Tibial nerve (tissue), 4 donors: Measurements from ENCODE around the gene GPR158. TPM values are rescaled to one million over a fixed set of nuclear protein-coding genes. Genes with fewer than 3 reads are reported as not detected.

ENCODE experiments used
- DNase-seq, 2 donors: peaks; one replicate each; pipeline ENCODE4 v3.0.0-alpha.2; 2019; ENCODE audit warnings: low spot score in 2 of 2
- H3K27ac ChIP-seq, 4 donors: fragments of 200-600 bp; sonication (generic) in 3 of 4; one replicate each; pipeline ENCODE4 v1.5.1; 2017 to 2019; ENCODE audit warnings: mild to moderate bottlenecking in 1 of 4
- H3K27me3 ChIP-seq, 2 donors: fragments of 200-600 bp; sonication (generic) in 1 of 2; one replicate each; pipeline versions ENCODE4 v1.5.1 to v1.6.0; 2017 to 2019
- H3K36me3 ChIP-seq, 3 donors: fragments of 200-600 bp; sonication (generic); one replicate each; pipeline ENCODE4 v1.5.1; 2018 to 2019
- H3K4me1 ChIP-seq, 4 donors: fragments of 200-600 bp; sonication (generic) in 3 of 4; one replicate each; pipeline ENCODE4 v1.5.1; 2017 to 2019
- H3K4me3 ChIP-seq, 4 donors: fragments of 200-600 bp; sonication (generic) in 3 of 4; one replicate each; pipeline ENCODE4 v1.5.1; 2017 to 2019; ENCODE audit warnings: mild to moderate bottlenecking in 1 of 4, moderate library complexity in 1 of 4
- H3K9me3 ChIP-seq, 4 donors: fragments of 200-600 bp; sonication (generic) in 3 of 4; one replicate each; pipeline ENCODE4 v1.5.1; 2017 to 2019
- CTCF ChIP-seq, 5 experiments: fragments of 200-600 bp in 3 of 5; fragments of 450-650 bp in 2 of 5; sonication (generic) in 3 of 5; IDR thresholded peaks; one replicate each; pipeline ENCODE4 v1.5.1; 2016 to 2019; ENCODE audit warnings: antibody characterized with exemption in 5 of 5, mild to moderate bottlenecking in 3 of 5, moderate library complexity in 2 of 5
- EP300 ChIP-seq, 2 donors: sonication (generic); formaldehyde crosslinking; IDR thresholded peaks; one replicate each; pipeline ENCODE4 v1.6.1; 2017; ENCODE audit warnings: antibody characterized with exemption in 2 of 2, mild to moderate bottlenecking in 1 of 2
- POLR2A ChIP-seq, 2 donors: fragments of 450-650 bp; IDR thresholded peaks; one replicate each; pipeline ENCODE4 v1.6.1; 2017; ENCODE audit warnings: antibody characterized with exemption in 2 of 2, mild to moderate bottlenecking in 2 of 2, moderate library complexity in 2 of 2
- WGBS, 2 donors: methylation state at CpG; one replicate each; pipeline ENCODE4 v1.1.5; 2018; 5-methylcytosine and 5-hydroxymethylcytosine counted together
- total RNA-seq, 4 donors: library from RNA; depleted of rRNA; stranded (reverse); fragments of >200 nt; gene quantifications; one replicate each; pipeline ENCODE4 v1.1.0, GENCODE V29; 2016

The GPR158 gene
- total RNA-seq, 4 donors from 2014 or later, result under 0.01 to 0.39 (median under 0.01) TPM

DNA sequence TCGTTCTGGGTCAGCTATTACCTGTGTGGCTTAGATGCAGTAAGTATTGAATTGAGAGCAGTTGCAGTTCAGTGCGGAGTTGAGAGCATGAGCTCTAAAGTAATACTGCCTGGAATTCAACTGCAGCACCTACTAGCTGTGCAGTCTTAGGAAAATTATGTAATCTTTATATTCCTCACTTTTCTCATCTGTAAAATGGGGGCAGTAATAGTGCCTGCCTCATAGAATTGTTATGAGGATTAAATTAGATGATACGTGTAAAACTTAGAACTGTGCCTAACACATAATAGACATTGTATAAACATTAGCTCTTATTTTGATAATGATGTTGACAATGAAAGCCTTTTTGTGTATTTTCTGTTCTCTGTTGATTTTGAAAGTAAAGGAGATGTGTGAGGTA, 330.0 kb downstream of the GPR158 start:
- Histone ChIP-seq H3K27me3 (no peaks in the 10 kb centered on the region), H3K36me3 (no peaks in the 10 kb centered on the region), H3K9me3 (no peaks in the 10 kb centered on the region), H3K27ac (no peak overlapping the region), H3K4me1 (no peaks in the 10 kb centered on the region), H3K4me3 (no peak overlapping the region)
- WGBS, 2 donors, result 90 to 91% methylated on average over 3 of the region's 3 CpGs
- DNase-seq, result no peak
- TF ChIP-seq POLR2A (IDR thresholded peaks at IDR 0.05) (no peak), EP300 (IDR thresholded peaks at IDR 0.05) (no peak), CTCF (IDR thresholded peaks at IDR 0.05) (no peak)

- H3K9me3 ChIP-seq, result no peaks in the 10 kb centered on the region
- 81 to 90% methylated on average over 3 of the region's 3 CpGs for WGBS, 2 donors
- no peak for DNase-seq
- no peaks in the 10 kb centered on the region for H3K36me3 ChIP-seq
- no peak overlapping the region for H3K4me3 ChIP-seq
- no peak overlapping the region for H3K27ac ChIP-seq
- H3K27me3 ChIP-seq, result no peaks in the 10 kb centered on the region
- no peak for TF ChIP-seq EP300 (IDR thresholded peaks at IDR 0.05)
- no peak for TF ChIP-seq CTCF (IDR thresholded peaks at IDR 0.05)
- no peak for TF ChIP-seq POLR2A (IDR thresholded peaks at IDR 0.05)
- no peaks in the 10 kb centered on the region for H3K4me1 ChIP-seq
These were observed 330.7 kb downstream of the GPR158 start for GRCh38 chr10:25505466-25505865.

DNA sequence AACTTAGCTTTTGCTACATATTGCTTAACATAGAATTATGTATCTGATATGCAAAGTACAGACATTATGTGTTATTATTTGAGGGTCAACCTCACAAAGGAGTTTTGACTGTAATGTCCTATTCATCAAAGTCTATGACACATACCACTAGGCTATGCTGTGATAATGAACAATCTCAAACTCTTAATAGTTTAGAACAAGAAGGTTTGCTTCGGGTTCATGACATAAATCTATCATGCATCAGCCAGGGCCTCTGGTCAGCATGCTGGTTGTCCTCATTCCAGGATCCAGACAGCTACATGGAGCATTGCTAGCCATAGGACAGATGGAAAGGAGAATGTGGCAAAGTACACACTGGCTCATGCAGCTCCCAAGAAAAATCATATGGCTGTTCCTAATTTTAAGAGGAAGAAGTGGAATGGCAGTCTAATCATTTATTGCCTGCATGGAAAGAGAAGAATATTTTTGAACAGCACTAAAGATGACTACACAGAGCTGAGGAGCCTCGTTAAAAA, 332.1 kb downstream of the GPR158 start:
- 40 to 45% methylated on average over 2 of the region's 2 CpGs for WGBS, 2 donors
- TF ChIP-seq EP300 (IDR thresholded peaks at IDR 0.05) (no peak), POLR2A (IDR thresholded peaks at IDR 0.05) (no peak), CTCF (IDR thresholded peaks at IDR 0.05) (no peak)
- Histone ChIP-seq H3K9me3 (no peaks in the 10 kb centered on the region), H3K27me3 (no peaks in the 10 kb centered on the region), H3K36me3 (no peaks in the 10 kb centered on the region), H3K4me3 (no peak overlapping the region), H3K4me1 (no peaks in the 10 kb centered on the region), H3K27ac (no peak overlapping the region)
- no peak for DNase-seq

DNA sequence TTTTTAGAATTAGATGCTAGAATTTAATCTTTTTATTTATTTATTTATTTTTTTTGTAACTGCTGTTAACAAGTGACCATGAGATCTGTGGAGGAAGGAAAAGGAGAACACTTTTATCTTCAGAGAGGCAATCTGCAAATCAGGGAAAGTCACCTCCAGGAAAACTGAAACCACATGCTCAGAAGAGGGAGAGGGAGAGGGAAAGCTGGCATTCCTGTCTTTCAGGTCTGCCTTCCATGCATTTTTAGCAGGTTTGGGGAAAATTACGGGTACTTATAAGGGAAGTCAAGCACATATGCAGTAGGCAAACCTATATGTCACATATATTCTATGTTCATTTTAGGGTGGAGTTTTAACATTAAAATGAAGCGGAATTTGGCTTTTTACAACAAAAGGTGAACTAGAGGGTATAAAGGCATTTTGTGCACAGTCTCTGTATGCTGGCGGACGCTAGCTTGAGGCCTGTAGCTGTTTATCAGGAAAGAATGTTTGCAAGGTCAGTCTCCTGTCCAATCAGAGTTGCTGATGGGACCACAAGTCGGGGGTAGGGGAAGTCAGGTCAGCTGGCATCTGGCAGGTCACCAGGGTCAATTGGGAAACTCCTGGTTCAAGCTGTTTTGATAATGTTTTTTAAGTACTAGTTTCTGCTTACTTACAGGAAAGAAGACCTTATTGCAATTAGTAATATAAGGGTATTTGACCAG, 333.5 kb downstream of the GPR158 start:
- WGBS, 2 donors, result 52 to 54% methylated on average over 5 of the region's 5 CpGs
- TF ChIP-seq CTCF (IDR thresholded peaks at IDR 0.05) (no peak), POLR2A (IDR thresholded peaks at IDR 0.05) (no peak)
- no peaks in the 10 kb centered on the region for H3K36me3 ChIP-seq
- H3K4me3 ChIP-seq, result no peak overlapping the region
- no peaks in the 10 kb centered on the region for H3K4me1 ChIP-seq
- no peaks in the 10 kb centered on the region for H3K9me3 ChIP-seq
- DNase-seq, result no peak
- H3K27ac ChIP-seq, result no peak overlapping the region
- no peaks in the 10 kb centered on the region for H3K27me3 ChIP-seq

GRCh38 chr10:25509151-25509550, 334.4 kb downstream of the GPR158 start:
- Histone ChIP-seq H3K4me3 (no peak overlapping the region), H3K27me3 (no peaks in the 10 kb centered on the region), H3K36me3 (no peaks in the 10 kb centered on the region), H3K4me1 (no peaks in the 10 kb centered on the region), H3K27ac (no peak overlapping the region), H3K9me3 (no peaks in the 10 kb centered on the region)
- TF ChIP-seq POLR2A (IDR thresholded peaks at IDR 0.05) (no peak), CTCF (IDR thresholded peaks at IDR 0.05) (no peak), EP300 (IDR thresholded peaks at IDR 0.05) (no peak)
- no peak for DNase-seq
- 73 to 74% methylated on average over 6 of the region's 6 CpGs for WGBS, 2 donors
